Measurements from ENCODE around the gene NRSN2. TPM values are rescaled to one million over a fixed set of nuclear protein-coding genes. Genes with fewer than 3 reads are reported as not detected.
"Not testable (repeated sequence)": the region's sequence is repeated elsewhere in the genome, so short reads cannot be mapped to it uniquely, and the experiment has no call there.

The NRSN2 gene
- total RNA-seq, 1 donor from 2014 or later: 23.9 TPM

DNA sequence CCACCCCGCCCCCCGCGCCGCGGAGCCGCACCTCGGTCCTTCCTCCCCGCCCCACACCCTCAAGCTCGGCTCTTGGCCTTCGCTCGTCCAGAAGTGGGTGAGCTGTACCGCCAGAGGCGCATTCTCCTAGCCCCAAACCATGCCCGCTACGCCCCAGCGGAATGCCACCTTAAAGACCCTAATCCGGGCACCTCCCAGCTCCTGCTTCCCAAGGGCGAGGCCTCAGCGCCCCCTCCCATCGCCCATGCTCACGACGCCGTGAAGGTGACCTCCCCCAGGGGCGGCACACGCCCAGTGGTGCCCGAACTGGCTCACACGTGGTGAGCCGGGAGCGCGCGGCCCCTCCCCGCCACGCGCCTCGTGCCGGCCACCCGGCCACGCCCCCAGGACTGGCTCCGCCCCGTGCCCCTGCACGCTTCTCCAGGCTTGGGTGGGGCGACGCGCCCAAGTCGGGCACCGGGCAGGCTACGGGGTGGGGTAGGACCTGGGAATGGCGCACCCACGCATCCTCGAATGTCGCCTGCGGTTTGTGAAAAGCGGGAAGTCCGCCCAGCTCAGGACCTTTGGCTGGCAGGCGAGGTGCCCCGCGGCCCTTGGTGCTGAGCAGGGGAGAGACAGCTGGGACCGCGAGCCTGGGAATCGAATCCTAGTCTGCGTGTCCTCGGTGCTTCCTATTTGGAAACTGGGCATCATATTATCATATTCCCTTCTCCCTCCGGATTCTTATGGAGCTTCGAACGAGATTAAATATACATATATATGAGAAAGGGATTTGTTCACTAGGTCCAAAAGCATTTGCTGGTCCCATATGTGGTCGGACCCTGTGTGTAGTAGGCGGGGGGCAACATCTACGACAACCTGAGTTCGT, 22.5 kb upstream of the NRSN2 start:
- peak; percentile 95 for DNase-seq (ENCODE audit: low spot score)
- intact Hi-C loops (cut with DNase I): no loop called here

DNA sequence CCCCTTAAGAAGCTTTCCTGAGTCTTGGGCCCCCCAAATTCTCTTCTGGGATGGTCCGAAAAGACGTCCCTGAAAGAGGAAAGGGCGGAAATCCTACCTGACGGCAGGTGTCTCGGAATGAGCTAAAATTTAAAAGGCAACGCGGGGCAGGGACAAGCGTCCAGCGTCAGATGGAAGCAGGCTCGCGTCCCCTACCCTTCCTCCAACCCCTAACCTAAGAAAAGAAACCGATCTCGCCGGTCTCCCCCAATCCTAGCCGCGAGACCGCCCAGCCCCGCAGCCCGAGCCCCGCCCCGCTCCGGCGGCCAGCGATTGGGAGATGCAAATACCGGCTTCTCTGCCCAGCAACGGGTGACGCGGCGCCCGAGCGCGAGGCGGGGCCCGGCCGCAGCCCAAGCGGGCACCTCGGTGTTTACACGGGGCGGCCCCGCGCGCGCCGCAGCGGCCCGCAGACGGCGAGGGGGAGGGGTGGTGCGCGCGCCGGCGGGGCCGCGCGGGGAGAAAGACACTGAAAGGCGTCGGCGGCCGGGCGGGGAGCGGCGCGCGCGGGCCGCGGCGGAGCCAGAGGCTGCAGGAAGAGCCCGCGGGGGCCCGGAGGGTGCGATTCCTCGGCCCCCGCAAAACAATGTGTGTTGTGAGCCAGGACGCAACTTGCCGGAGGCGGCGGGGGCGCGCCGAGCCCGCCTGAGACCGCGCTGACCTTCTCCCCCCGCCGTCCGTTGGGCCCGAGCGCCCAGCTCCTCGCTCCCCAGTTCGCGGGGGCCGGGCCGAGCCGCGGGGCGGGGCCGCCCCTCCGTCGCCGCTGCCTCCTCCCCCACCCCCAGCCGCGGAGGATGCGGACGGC, 21.6 kb upstream of the NRSN2 start, which contains the start of gene SOX12:
Gene SOX12 (plus strand): TSS at position 508 of the 844 bp plus-strand sequence. CDS start 373 bp downstream, outside the sequence.
- intact Hi-C loops (cut with DNase I): no loop called here

DNA sequence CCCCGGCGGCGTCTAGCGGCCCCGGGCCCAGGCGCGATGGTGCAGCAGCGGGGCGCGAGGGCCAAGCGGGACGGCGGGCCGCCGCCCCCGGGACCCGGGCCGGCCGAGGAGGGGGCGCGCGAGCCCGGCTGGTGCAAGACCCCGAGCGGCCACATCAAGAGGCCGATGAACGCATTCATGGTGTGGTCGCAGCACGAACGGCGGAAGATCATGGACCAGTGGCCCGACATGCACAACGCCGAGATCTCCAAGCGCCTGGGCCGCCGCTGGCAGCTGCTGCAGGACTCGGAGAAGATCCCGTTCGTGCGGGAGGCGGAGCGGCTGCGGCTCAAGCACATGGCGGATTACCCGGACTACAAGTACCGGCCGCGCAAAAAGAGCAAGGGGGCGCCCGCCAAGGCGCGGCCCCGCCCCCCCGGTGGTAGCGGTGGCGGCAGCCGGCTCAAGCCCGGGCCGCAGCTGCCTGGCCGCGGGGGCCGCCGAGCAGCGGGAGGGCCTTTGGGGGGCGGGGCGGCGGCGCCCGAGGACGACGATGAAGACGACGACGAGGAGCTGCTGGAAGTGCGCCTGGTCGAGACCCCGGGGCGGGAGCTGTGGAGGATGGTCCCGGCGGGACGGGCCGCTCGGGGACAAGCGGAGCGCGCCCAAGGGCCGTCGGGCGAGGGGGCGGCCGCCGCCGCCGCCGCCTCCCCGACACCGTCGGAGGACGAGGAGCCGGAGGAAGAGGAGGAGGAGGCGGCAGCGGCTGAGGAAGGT, 20.8 kb upstream of the NRSN2 start:
- intact Hi-C loops (cut with DNase I): loop anchor here (2.0 kb wide), 2 partner anchors 21 to 29 kb away; partner anchors contain the start of genes NRSN2 and ZCCHC3
- peak; percentile 84 for DNase-seq (ENCODE audit: low spot score)

More for the DNA sequence above, 21.6 kb upstream of the NRSN2 start, which contains the start of gene SOX12:
- peak; percentile 99 for DNase-seq (ENCODE audit: low spot score)

DNA sequence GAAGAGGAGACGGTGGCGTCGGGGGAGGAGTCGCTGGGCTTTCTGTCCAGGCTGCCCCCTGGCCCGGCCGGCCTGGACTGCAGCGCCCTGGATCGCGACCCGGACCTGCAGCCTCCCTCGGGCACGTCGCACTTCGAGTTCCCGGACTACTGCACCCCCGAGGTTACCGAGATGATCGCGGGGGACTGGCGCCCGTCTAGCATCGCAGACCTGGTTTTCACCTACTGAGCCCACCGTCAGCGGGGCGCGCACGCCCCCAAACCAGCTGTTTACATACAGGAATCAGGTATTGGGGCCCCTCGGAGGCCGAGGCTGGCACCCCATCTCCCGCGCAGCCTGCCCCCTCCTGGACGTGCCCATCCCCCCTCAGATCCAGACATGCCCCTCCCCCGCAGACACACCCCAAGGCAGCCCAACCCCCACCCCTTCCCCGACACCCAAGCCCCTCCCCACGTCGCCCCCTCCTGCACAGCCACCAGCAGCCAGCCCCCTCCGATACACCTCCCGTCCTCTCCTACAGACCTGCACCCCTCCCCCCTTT, 20.2 kb upstream of the NRSN2 start:
- intact Hi-C loops (cut with DNase I): loop anchor here (2.0 kb wide), 2 partner anchors 20 to 30 kb away; partner anchors contain the start of genes NRSN2 and ZCCHC3
- DNase-seq (ENCODE audit: low spot score): no peak

DNA sequence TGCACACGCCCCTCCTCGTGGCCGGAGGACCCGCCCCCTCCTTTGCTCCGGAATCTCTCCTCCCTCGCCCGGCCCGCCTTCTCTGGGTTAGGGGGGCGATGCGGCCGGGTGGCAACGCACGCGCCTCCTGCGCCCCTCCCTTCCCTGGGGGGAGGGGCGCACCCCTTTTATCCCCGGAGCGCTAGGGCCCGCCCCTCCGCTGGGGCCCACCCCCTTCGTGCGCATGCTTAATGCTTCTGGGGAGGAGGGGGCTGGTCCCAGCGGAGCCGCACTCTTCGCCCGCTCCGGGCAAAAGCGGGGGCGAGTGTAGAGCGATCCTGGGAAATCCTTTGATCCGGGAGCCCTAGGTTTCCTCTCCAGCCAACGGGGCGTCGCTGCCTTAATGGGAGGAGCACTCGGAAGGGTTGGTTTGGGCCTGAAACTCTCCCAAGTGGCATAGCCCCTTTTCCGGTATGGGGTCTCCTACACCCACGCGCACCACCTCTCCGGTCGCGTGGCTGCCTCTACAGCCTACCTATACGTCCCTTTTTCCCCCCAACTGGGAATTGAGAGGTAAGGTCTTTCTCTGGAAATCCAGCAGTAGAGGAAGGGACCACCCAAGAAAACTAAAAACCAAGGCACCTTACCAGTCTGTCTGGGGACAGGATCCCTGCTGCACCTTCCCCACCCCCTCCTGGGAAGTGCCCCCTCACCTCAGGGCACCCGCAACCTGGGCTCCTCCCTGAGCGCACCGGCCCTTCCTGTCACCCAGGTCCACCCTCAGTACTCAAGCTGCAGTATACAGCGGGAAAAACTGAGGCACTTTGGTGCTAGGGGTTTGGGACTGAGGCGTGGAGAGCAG, 19.5 kb upstream of the NRSN2 start:
- intact Hi-C loops (cut with DNase I): loop anchor here (2.0 kb wide), 2 partner anchors 19 to 31 kb away; partner anchors contain the start of genes NRSN2 and ZCCHC3
- peak; percentile 90 for DNase-seq (ENCODE audit: low spot score)

GRCh38 chr20:328027-328974, 18.6 kb upstream of the NRSN2 start:
- intact Hi-C loops (cut with DNase I): no loop called here
- no peak for DNase-seq (ENCODE audit: low spot score)

DNA sequence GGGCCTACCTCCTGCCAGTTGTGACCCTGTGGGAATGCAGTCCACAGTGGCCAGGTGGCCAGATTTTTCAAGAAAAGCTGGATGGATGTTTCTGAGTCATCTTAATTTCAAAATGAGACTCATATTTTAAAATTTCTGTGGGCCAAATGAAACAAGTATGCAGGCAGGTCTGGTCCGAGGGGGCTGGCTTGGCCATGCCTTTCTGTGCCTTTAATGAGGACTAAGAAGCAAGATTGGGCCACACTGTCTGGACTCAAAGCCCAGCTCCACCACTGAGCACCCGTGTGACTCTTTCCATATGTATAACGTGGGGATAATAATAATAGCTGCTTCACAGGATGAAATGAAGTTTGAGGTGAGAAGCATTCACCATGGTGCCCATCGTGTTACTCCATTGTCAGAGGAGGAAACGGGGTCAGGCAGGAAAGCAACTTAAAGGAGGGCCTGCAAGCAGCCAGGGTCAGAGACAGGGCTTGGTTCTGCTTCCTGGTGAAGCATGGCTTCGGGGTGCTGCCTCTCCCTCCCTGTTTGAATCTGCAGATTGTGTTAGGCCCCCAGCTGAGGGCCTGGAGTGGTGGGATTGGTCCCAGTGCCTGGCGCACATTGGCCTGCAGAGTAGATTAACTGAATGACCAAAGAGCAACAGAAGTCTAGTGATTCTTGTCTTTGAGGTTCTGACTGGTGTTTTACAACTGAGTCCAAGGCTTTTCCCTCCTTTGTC, 17.8 kb upstream of the NRSN2 start:
- intact Hi-C loops (cut with DNase I): no loop called here
- no peak for DNase-seq (ENCODE audit: low spot score)

- intact Hi-C loops (cut with DNase I): loop anchor here (10.0 kb wide), 1 partner anchor 55 kb away; no protein-coding TSS in a partner anchor
- no peak for DNase-seq (ENCODE audit: low spot score)
Observed at GRCh38 chr20:329851-330232, 17.1 kb upstream of the NRSN2 start.

DNA sequence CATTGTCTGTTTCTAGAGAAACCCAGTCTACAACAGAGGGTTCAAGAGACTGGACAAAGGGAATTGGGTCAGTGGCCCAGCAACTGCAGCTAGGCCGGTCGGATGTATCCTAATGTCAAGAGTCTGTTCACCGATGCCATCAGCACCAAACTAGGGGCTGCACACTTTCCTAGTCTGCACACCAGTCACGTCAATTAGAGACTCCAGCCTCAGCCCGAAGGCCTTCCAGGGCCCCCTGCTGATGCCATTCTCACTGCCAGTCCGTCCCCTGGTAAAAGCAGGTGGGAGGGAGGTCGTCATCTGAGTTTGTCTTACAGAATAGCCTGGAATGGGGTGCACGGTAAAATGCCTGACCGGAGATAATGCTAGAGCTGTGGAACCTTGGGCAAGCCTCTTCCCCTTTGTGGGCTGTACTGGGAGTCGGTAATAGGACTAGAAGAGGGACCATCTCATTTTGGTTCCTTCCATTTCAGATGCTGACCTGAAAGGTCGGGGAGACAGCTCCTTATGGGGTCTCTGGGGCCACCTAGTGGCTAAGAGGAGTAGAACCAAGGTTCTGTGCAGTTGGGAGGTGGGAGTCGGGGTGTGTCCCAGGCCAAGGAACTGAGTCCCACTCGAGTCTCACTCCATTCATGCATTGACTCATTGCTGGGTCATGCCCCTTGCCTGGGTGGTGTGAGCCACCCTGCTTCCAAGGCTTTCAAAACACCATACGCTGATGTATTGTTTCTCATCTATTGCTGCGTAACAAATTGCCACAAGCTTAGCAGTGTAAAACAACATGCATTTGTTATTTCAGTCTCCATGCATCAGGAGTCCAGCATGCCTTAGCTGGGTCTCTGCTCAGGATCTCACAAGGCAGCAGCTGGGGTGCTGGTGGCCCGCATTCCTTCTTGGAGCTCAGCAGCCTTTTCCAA, 16.4 kb upstream of the NRSN2 start:
- intact Hi-C loops (cut with DNase I): loop anchor here (10.0 kb wide), 1 partner anchor 56 kb away; no protein-coding TSS in a partner anchor
- DNase-seq (ENCODE audit: low spot score): no peak

- DNase-seq (ENCODE audit: low spot score): no peak
- intact Hi-C loops (cut with DNase I): loop anchor here (10.0 kb wide), 1 partner anchor 60 kb away; no protein-coding TSS in a partner anchor
Observed at GRCh38 chr20:334578-334977, 12.3 kb upstream of the NRSN2 start.

- not testable (repeated sequence) for DNase-seq (ENCODE audit: low spot score)
- intact Hi-C loops (cut with DNase I): loop anchor here (10.0 kb wide), 1 partner anchor 61 kb away; no protein-coding TSS in a partner anchor
Observed at GRCh38 chr20:336040-336439, 10.9 kb upstream of the NRSN2 start.

- DNase-seq (ENCODE audit: low spot score): no peak
- intact Hi-C loops (cut with DNase I): no loop called here
Observed at GRCh38 chr20:341682-342081, 5.2 kb upstream of the NRSN2 start.

DNA sequence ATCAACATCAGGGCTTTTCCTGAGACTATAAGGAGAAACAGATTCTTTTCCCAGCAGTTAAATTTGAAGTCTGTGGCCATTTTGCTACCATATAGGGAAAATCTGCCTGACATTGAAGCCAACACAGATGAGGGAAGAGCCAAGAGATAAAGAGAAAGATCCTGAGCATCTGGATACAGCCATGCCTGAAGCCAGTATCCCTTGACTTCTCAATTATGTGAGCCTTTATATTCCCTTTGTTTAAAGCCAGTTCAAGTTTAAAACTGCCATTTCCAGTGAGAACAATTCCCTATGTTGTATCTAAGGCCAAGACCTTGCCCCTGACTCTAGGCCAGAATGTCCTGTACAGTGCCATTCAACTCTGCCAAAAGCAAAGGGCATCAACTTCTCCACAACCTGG, 3.8 kb upstream of the NRSN2 start:
- intact Hi-C loops (cut with DNase I): no loop called here
- no peak for DNase-seq (ENCODE audit: low spot score)

- intact Hi-C loops (cut with DNase I): loop anchor here (2.0 to 5.0 kb wide), 2 partner anchors 19 to 196 kb away; partner anchors contain the start of gene CSNK2A1
Observed at GRCh38 chr20:346033-346639, 775 bp upstream of the NRSN2 start.

DNA sequence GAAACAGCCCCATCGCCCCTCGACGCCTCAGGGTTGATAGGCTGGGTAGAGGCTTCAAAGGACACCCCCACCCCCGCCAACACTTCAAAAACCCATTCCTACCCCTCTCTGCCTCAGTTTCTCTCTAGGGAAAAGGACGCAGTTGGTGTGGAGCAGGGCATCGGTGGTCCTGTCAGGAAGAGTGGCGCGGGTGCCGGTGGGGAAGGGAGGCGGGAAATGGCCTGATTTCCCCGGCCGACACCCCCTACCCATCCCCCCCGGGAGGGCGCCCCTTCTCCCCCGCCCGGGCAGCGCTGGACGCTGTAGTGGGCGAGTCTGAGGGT, 367 bp downstream of the NRSN2 start:
- intact Hi-C loops (cut with DNase I): loop anchor here (2.0 to 5.0 kb wide), 2 partner anchors 20 to 195 kb away; partner anchors contain the start of gene CSNK2A1
- DNase-seq (ENCODE audit: low spot score): no peak

More at GRCh38 chr20:346033-346639, 775 bp upstream of the NRSN2 start:
- DNase-seq (ENCODE audit: low spot score): no peak
